DMS79 treated with DMSO at 0.1 percent for 48 hours (cell line): ENCODE results near the gene DPYSL4.

Experiments
- DNase-seq: peaks from one replicate; lab custom pipeline; 2025; lab: John Stamatoyannopoulos, UW

The DPYSL4 gene

GRCh38 chr10:132196178-132197113, 9.7 kb downstream of the DPYSL4 start:
- DNase-seq: no peak

- no peak for DNase-seq
Measured at GRCh38 chr10:132197271-132198067, 10.7 kb downstream of the DPYSL4 start.

- DNase-seq: no peak
Measured at GRCh38 chr10:132198068-132198370, 11.3 kb downstream of the DPYSL4 start.

GRCh38 chr10:132198381-132199181, 11.8 kb downstream of the DPYSL4 start:
- no peak for DNase-seq

GRCh38 chr10:132199268-132199853, 12.6 kb downstream of the DPYSL4 start:
- no peak for DNase-seq

- no peak for DNase-seq
Measured at GRCh38 chr10:132199854-132200311, 13.1 kb downstream of the DPYSL4 start.

GRCh38 chr10:132200344-132201110, 13.8 kb downstream of the DPYSL4 start:
- DNase-seq: no peak

GRCh38 chr10:132201111-132201969, 14.6 kb downstream of the DPYSL4 start:
- DNase-seq: no peak

GRCh38 chr10:132202070-132202970, 15.6 kb downstream of the DPYSL4 start:
- no peak for DNase-seq

- DNase-seq: no peak
Measured at GRCh38 chr10:132203256-132204077, 16.7 kb downstream of the DPYSL4 start.

GRCh38 chr10:132204078-132204780, 17.5 kb downstream of the DPYSL4 start:
- no peak for DNase-seq

GRCh38 chr10:132204781-132205473, 18.2 kb downstream of the DPYSL4 start:
- DNase-seq: no peak

GRCh38 chr10:132205650-132206376, 19.1 kb downstream of the DPYSL4 start:
- DNase-seq: no peak

GRCh38 chr10:132206377-132206745, 19.6 kb downstream of the DPYSL4 start:
- no peak for DNase-seq

- no peak for DNase-seq
Measured at GRCh38 chr10:132206806-132207535, 20.2 kb downstream of the DPYSL4 start.
